OCI-LY7 (cell line): Measurements from ENCODE around the gene HOXB6. TPM values are rescaled to one million over a fixed set of nuclear protein-coding genes. Genes with fewer than 3 reads are reported as not detected.

Experiments
- BruUV-seq: library from RNA; stranded (reverse); fragments of 400-500 nt; replicated peaks from 2 replicates; lab custom pipeline; 2021; lab: Mats Ljungman, UMichigan
- CTCF ChIA-PET: fragments of 300-600 bp; sonication (Branson Sonifier 250); formaldehyde crosslinking; loops from one replicate; lab custom pipeline; 2022; ENCODE audit warnings: antibody characterized with exemption; ENCODE audit not compliant: unreplicated experiment; lab: Charles Lee
- POLR2A ChIA-PET: fragments of 300-600 bp; sonication (Branson Sonifier 250); formaldehyde crosslinking; loops from one replicate; lab custom pipeline; 2022; ENCODE audit warnings: antibody characterized with exemption; lab: Charles Lee
- DNase-seq: peaks from one replicate; pipeline ENCODE4 v3.0.0-alpha.2; 2015; ENCODE audit warnings: low spot score
- H2AFZ ChIP-seq: fragments of 200-600 bp; sonication (generic), shearing (Covaris generic); 2 replicates; pipeline ENCODE4 v1.6.1; 2014; ENCODE audit warnings: mild to moderate bottlenecking, antibody characterized with exemption, low read length, moderate library complexity
- H3K27ac ChIP-seq: fragments of 200-600 bp; sonication (generic); 2 replicates; pipeline ENCODE4 v1.5.1; 2014; ENCODE audit warnings: mixed run types, low read depth, mild to moderate bottlenecking, moderate library complexity, low read length, inconsistent platforms; ENCODE audit not compliant: poor library complexity, severe bottlenecking
- H3K36me3 ChIP-seq: fragments of 200-600 bp; sonication (generic); 2 replicates; pipeline ENCODE4 v1.6.1; 2014; ENCODE audit warnings: mild to moderate bottlenecking, antibody characterized with exemption, low read length, moderate library complexity, mixed read lengths; ENCODE audit not compliant: insufficient read depth
- H3K4me1 ChIP-seq: fragments of 200-600 bp; sonication (generic); 2 replicates; pipeline ENCODE4 v1.5.1; 2014; ENCODE audit warnings: mild to moderate bottlenecking, low read length; ENCODE audit not compliant: insufficient read depth, poor library complexity, severe bottlenecking
- H3K4me2 ChIP-seq: fragments of 200-600 bp; sonication (generic); 2 replicates; pipeline ENCODE4 v1.6.1; 2014; ENCODE audit warnings: mild to moderate bottlenecking, low read length
- H3K4me3 ChIP-seq: fragments of 200-600 bp; sonication (generic); 2 replicates; pipeline ENCODE4 v1.5.1; 2014; ENCODE audit warnings: mild to moderate bottlenecking, low read depth, low read length; ENCODE audit not compliant: poor library complexity, severe bottlenecking
- H3K79me2 ChIP-seq: fragments of 200-600 bp; sonication (generic); 2 replicates; pipeline ENCODE4 v1.6.1; 2016; ENCODE audit warnings: low read depth, mild to moderate bottlenecking, low read length, moderate library complexity, mixed read lengths; ENCODE audit not compliant: insufficient read depth
- H3K9me2 ChIP-seq: fragments of 200-600 bp; sonication (generic); 2 replicates; pipeline ENCODE4 v1.6.1; 2016; ENCODE audit warnings: mild to moderate bottlenecking, low read length, mixed read lengths; ENCODE audit not compliant: insufficient read depth
- H3K9me3 ChIP-seq: fragments of 200-600 bp; sonication (generic); 2 replicates; pipeline ENCODE4 v1.6.1; 2014; ENCODE audit warnings: mild to moderate bottlenecking, mixed run types, low read length, mixed read lengths
- H4K20me1 ChIP-seq: fragments of 200-600 bp; sonication (generic); 2 replicates; pipeline ENCODE4 v1.6.1; 2014; ENCODE audit warnings: mild to moderate bottlenecking, antibody characterized with exemption, low read length, moderate library complexity, mixed read lengths; ENCODE audit not compliant: insufficient read depth
- CTCF ChIP-seq: fragments of 200-600 bp; sonication (generic); conservative IDR thresholded peaks from 2 replicates; pipeline ENCODE4 v1.5.1; 2014; ENCODE audit warnings: mild to moderate bottlenecking, antibody characterized with exemption, low read length, moderate library complexity, mixed read lengths
- EZH2phosphoT487 ChIP-seq: fragments of 200-600 bp; sonication (generic); IDR thresholded peaks from 2 replicates; pipeline ENCODE4 v1.6.1; 2018; ENCODE audit warnings: low read depth, borderline replicate concordance, mild to moderate bottlenecking, mixed run types, antibody characterized with exemption, low read length, moderate library complexity, mixed read lengths
- intact Hi-C: fragments of 100-400 bp; cut with micrococcal nuclease; formaldehyde crosslinking; loops from one replicate; pipeline ENCODE4 v1.10.0; 2022; ENCODE audit not compliant: unreplicated experiment
- total RNA-seq, 2 experiments: library from RNA; depleted of rRNA in 1 of 2; stranded (reverse); fragments of >200 nt in 1 of 2; shearing (Covaris generic) in 1 of 2; gene quantifications; 2 replicates each; pipeline ENCODE4 v1.2.3, GENCODE V29; 2014 to 2022

Gene HOXB6
- total RNA-seq, 2 experiments from 2014 or later, result not detected

DNA sequence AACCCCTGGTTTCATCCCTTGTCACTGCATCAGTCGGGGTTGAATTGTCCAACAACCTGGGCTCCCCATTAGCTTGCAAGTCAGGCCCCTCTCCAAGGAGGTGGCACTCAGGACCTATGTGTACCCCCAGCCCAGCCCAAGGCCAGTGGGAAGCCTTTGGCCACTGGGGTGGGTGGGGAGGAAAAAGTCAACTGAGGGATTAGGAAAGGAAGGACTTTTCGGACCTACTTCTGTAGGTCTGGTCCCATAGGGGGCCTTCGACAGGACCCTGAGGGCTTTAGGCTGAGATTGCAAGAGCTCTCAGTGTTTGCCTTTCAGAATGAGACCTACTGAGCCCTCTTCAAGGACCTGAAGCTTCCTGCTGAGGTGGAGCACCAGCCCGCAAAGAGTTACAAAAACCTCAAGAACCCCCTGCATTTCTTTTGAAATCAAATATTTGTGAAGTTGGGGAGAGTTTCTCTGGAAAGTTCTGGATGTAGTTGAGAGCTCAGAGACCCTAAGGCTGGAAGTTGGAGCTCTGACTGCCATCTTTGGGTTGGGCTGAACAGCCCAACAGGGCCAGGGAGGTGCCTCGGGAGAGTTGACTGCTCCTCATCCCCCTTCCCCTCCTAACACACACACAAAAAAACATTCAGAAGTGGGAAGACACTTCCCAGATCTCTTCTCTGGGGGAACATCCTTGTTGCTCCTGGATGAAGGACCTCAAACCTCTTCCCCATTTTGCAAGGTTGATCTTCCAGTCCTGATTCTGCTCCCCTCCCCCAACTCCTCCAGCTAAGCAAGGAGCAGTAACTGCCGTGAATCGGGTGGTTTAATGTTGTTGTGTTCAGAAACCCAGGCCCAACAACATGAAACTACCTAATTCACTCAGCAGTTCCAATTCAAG, 27.1 kb upstream of the HOXB6 start:
- TF ChIP-seq CTCF, result no peak
- CTCF ChIA-PET, result no interaction called here
- no TSS peak for BruUV-seq
- H3K79me2 ChIP-seq, result no peaks in the 10 kb centered on the region
- no peaks in the 10 kb centered on the region for H3K9me2 ChIP-seq
- H3K9me3 ChIP-seq, result no peaks in the 10 kb centered on the region
- intact Hi-C loops, result no loop called here
- H3K27ac ChIP-seq, result no peak overlapping the region
- H3K4me3 ChIP-seq, result no peak overlapping the region
- no peak for DNase-seq
- H3K4me2 ChIP-seq, result no peak overlapping the region
- POLR2A ChIA-PET, result no interaction called here
- H2AFZ ChIP-seq, result no peak overlapping the region
- H3K4me1 ChIP-seq, result no peaks in the 10 kb centered on the region
- H3K36me3 ChIP-seq, result no peaks in the 10 kb centered on the region
- no peaks in the 10 kb centered on the region for H4K20me1 ChIP-seq

DNA sequence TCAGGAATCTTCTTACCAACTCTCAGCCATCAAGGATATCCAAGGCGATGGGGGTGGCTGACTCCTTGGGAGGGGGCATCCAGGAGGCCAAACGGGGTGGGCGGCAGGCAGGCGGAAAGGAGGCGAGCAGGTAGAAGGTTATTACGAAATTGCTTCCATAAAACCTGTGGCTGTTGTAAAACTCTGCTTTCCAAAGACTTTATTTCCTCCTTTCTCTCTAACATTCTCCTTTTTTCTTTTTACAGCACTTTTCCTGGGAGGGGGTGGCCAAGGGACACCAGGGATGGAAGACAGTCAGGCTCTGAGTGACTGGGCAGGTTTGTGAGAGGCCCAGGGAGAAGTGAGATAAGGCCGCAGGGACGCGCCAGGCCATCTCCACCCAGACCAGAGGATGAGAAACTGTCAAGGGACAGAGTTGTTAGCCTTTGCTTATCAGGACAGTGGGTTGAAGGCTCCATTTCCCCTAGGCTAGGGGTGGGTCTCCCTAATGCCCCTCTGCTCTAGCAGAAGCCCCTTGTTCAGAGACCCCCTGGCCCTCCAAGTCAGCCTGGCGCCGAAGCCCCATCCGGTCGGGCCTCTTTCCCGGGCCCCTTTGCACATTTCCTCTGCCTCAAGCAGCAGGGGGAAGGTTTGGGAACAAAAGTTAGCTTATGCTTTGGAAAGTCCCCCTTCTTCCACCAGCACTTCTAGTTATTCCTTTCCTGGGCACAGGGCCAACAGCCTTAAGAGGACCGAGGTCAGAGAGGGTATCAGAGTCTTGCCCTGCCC, 26.3 kb upstream of the HOXB6 start:
- H2AFZ ChIP-seq, result no peak overlapping the region
- no peak for DNase-seq
- no peaks in the 10 kb centered on the region for H3K9me2 ChIP-seq
- intact Hi-C loops, result no loop called here
- TF ChIP-seq EZH2phosphoT487, result no peak
- H3K27ac ChIP-seq, result no peak overlapping the region
- H3K4me3 ChIP-seq, result no peak overlapping the region
- no peaks in the 10 kb centered on the region for H3K9me3 ChIP-seq
- ChIA-PET POLR2A (no interaction called here), CTCF (no interaction called here)
- no peaks in the 10 kb centered on the region for H4K20me1 ChIP-seq
- H3K4me2 ChIP-seq, result no peak overlapping the region
- H3K79me2 ChIP-seq, result no peaks in the 10 kb centered on the region
- no peaks in the 10 kb centered on the region for H3K4me1 ChIP-seq
- H3K36me3 ChIP-seq, result no peaks in the 10 kb centered on the region
- BruUV-seq, result no TSS peak

DNA sequence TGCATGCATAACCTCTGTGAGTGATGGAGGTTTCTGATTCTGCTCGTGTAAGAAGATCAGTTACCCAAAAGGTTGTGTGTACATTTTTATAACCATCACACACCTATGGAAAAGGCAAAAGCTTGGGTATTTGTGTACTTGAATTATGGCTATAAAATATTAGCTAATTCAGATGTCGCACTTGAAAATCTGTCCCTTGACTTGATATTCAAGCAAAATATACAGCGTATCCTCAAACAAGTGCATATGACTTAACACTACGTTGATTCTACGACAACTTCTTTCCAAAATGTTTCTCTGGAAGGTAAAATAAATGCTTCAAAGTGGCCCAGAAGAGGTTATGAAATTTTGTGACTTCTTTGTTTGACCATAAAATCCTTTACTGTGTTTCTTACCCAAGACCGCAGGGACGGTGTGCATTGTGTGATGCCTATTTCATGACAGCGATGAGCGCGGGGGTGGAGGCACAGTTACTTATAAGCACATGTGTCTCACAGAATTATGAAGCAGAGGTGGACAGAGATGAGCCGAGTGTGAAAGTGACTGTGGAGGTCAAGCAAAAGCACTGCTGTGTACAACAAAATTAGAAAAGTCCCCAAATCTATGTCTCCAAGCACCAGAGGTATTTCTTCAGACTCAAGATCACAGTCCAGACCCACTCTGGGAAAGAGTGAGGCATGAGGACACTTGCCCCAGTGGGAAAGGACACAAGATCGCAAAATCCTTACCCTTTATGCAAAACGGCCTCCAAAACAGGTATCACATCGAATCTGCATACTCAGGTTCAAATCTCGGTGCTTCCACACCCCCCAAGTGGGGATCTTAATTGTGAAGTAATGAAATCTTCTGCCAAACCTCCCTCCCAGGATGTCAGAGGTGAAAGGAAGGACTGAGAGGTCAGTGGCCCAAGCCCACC, 25.5 kb upstream of the HOXB6 start:
- BruUV-seq, result no TSS peak
- ChIA-PET CTCF (no interaction called here), POLR2A (no interaction called here)
- Histone ChIP-seq H3K9me2 (no peaks in the 10 kb centered on the region), H3K4me2 (no peak overlapping the region), H3K36me3 (no peaks in the 10 kb centered on the region), H3K79me2 (no peaks in the 10 kb centered on the region), H3K27ac (no peak overlapping the region), H3K9me3 (no peaks in the 10 kb centered on the region), H2AFZ (no peak overlapping the region), H4K20me1 (no peaks in the 10 kb centered on the region), H3K4me1 (no peaks in the 10 kb centered on the region), H3K4me3 (no peak overlapping the region)
- intact Hi-C loops, result no loop called here
- TF ChIP-seq EZH2phosphoT487 (no peak), CTCF (no peak)
- DNase-seq, result no peak
